Smooth muscle cell (in vitro differentiated cells): ENCODE data around the gene FKBP8. TPM values are rescaled to one million over a fixed set of nuclear protein-coding genes. Genes with fewer than 3 reads are reported as not detected.
"Not testable (repeated sequence)": the region's sequence is repeated elsewhere in the genome, so short reads cannot be mapped to it uniquely, and the experiment has no call there.

Experiments
- DNase-seq: peaks from one replicate; lab custom pipeline; 2025; ENCODE audit not compliant: unreplicated experiment; lab: John Stamatoyannopoulos, UW
- H2AFZ ChIP-seq: fragments of 200-600 bp; sonication (generic); 2 replicates; pipeline ENCODE4 v1.6.0; 2016; ENCODE audit warnings: antibody characterized with exemption, low read depth, mild to moderate bottlenecking
- H3F3A ChIP-seq: fragments of 200-600 bp; sonication (generic); 2 replicates; pipeline ENCODE4 v1.6.0; 2017; ENCODE audit warnings: antibody characterized with exemption, low read depth
- H3K27ac ChIP-seq: fragments of 200-600 bp; sonication (generic); 2 replicates; pipeline ENCODE4 v1.5.1; 2016; ENCODE audit warnings: low read depth, mild to moderate bottlenecking
- H3K27me3 ChIP-seq: fragments of 200-600 bp; sonication (generic); 2 replicates; pipeline ENCODE4 v1.6.1; 2016; ENCODE audit warnings: low read depth, mild to moderate bottlenecking
- H3K36me3 ChIP-seq: fragments of 200-600 bp; sonication (generic); 2 replicates; pipeline ENCODE4 v1.5.1; 2016; ENCODE audit warnings: low read depth
- H3K4me1 ChIP-seq: fragments of 200-600 bp; sonication (generic); 2 replicates; pipeline ENCODE4 v1.5.1; 2016; ENCODE audit warnings: low read depth
- H3K4me2 ChIP-seq: fragments of 200-600 bp; sonication (generic); 2 replicates; pipeline ENCODE4 v1.6.0; 2016; ENCODE audit warnings: mild to moderate bottlenecking
- H3K4me3 ChIP-seq: fragments of 200-600 bp; sonication (generic); 2 replicates; pipeline ENCODE4 v1.5.1; 2016; ENCODE audit warnings: mild to moderate bottlenecking
- H3K79me2 ChIP-seq: fragments of 200-600 bp; sonication (generic); 2 replicates; pipeline ENCODE4 v1.6.0; 2016; ENCODE audit warnings: low read depth, mild to moderate bottlenecking
- H3K9ac ChIP-seq: fragments of 200-600 bp; sonication (generic); 2 replicates; pipeline ENCODE4 v1.6.0; 2016; ENCODE audit warnings: low read depth
- H3K9me3 ChIP-seq: fragments of 200-600 bp; sonication (generic); replicated peaks from 2 replicates; pipeline ENCODE4 v1.5.1; 2016; ENCODE audit warnings: low read depth
- H4K20me1 ChIP-seq: fragments of 200-600 bp; sonication (generic); 2 replicates; pipeline ENCODE4 v1.6.0; 2016; ENCODE audit warnings: low read depth
- WGBS: methylation state at CpG from one replicate; pipeline ENCODE4 v1.1.7; 2016; ENCODE audit warnings: low lambda C conversion rate; 5-methylcytosine and 5-hydroxymethylcytosine counted together
- polyA plus RNA-seq: library from polyadenylated mRNA; unstranded; fragments of >200 nt; fragmentation: Nextera tagmentation; extraction: Ambion mirVana; gene quantifications from 2 replicates; pipeline ENCODE4 v1.2.1, GENCODE V29; 2016
- total RNA-seq: library from RNA; depleted of rRNA; stranded (reverse); fragments of >200 nt; gene quantifications from 2 replicates; pipeline ENCODE4 v1.2.3, GENCODE V29; 2014
- TF ChIP-seq, protein P1 (sequence below): fragments of 200-600 bp; sonication (generic); IDR thresholded peaks from 2 replicates; pipeline ENCODE4 v1.5.1; 2017; ENCODE audit warnings: borderline replicate concordance, mild to moderate bottlenecking, antibody characterized with exemption; ENCODE audit not compliant: insufficient read depth, poor library complexity, severe bottlenecking

The FKBP8 gene
- total RNA-seq (143 and 161 TPM in 2 replicates), polyA plus RNA-seq (340 and 358 TPM in 2 replicates)

DNA sequence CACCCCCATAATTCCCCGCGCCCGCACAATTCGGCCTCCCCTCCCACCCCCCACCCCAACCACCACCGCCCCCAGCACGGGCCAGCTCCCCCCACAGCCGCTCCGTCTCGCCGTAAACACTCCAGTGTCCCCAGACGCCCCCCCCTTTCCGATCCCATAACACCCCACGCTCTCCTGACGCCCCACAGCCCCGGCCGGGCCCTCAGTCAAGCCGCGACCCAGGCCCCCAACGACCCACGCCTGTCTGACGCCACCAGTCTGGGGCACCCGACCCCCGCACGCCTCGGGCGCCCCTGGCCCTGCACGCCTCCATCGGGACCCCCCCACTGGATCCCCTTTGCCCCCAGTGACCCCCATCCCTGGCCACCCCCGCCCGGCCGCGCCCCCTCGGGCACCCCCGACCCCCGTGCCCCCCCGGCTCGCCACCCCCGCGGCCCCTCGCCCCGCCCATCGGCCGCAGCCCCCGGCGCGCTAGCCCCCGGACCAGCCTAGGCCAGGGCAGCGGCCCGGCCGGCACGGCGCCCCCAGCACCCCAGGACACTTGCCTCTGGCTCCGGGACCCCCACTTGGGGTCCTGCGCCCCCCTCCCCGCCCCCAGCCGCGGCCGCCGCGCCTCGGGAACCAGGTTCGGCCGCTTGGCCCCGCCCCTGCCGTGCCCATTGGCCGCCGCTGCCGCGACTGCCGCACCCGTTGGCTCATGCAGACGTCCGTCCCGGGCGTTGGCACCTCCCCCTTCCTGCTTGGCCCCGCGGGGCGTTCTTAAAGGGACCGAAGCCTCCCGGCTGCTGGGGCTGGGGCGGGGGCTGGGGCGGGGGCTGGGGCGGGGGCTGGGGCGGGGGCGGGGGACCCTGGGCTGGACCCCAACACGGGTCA lies at the start of gene FKBP8:
FKBP8 (minus strand) TSS at position 633 of the 873 bp plus-strand sequence. CDS start 1,603 bp downstream, outside the sequence.
- Histone ChIP-seq H4K20me1 (no peaks in the 10 kb centered on the region), H3K4me2 (peak within 1 kb of the TSS; percentile 85), H3K9me3 (no peaks in the 10 kb centered on the region), H3K36me3 (no peaks in the 10 kb centered on the region), H3K4me1 (peaks cover 9% of the 10 kb centered on the region), H3F3A (no peaks in the 10 kb centered on the region), H3K4me3 (peak within 1 kb of the TSS; percentile 75), H3K27ac (peak within 1 kb of the TSS; percentile 42), H3K27me3 (no peaks in the 10 kb centered on the region), H2AFZ (peak within 1 kb of the TSS; percentile 77), H3K79me2 (peaks cover 16% of the 10 kb centered on the region), H3K9ac (peak within 1 kb of the TSS; percentile 83)
- TF ChIP-seq, protein P1, sequence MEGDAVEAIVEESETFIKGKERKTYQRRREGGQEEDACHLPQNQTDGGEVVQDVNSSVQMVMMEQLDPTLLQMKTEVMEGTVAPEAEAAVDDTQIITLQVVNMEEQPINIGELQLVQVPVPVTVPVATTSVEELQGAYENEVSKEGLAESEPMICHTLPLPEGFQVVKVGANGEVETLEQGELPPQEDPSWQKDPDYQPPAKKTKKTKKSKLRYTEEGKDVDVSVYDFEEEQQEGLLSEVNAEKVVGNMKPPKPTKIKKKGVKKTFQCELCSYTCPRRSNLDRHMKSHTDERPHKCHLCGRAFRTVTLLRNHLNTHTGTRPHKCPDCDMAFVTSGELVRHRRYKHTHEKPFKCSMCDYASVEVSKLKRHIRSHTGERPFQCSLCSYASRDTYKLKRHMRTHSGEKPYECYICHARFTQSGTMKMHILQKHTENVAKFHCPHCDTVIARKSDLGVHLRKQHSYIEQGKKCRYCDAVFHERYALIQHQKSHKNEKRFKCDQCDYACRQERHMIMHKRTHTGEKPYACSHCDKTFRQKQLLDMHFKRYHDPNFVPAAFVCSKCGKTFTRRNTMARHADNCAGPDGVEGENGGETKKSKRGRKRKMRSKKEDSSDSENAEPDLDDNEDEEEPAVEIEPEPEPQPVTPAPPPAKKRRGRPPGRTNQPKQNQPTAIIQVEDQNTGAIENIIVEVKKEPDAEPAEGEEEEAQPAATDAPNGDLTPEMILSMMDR: no peak
- DNase-seq: peak; percentile 73
- WGBS: 0% methylated on average over 1 of the region's 86 CpGs

GRCh38 chr19:18592732-18593131 lies 49.4 kb upstream of the FKBP8 start:
- not testable (repeated sequence) for H3K79me2 ChIP-seq

DNA sequence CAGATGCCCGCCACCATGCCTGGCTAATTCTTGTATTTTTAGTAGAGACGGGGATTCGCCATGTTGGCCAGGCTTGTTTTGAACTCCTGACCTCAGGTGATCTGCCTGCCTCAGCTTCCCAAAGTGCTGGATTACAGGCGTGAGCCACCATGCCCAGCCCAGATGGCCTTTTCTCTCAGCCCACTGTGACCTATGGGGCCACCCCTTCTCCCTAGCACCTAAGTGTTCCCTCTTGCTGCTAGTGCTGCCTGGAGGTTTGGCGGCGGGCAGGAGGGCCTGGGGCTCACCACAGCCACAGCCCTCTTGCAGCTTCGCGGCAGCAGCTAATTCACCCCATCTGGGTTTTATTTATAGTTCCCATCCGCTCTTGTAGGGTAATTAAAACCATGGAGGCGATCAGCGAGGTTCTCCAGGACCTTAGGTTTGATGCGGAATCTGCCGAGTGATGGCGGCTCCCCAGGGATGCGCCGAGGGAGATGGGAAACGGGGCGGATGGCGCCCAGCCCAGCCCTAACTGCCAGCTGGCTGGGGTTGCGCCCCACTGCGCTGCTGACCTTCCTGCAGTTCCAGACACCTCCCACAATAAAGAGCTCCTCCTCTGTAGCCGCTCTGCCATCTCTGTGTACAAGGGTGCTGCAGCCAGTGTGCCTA lies 48.5 kb upstream of the FKBP8 start:
- H3K36me3 ChIP-seq: no peaks in the 10 kb centered on the region
- H4K20me1 ChIP-seq: peaks cover 41% of the 10 kb centered on the region
- H3K4me2 ChIP-seq: no peak overlapping the region
- TF ChIP-seq, protein P1: no peak
- no peak for DNase-seq
- peaks cover 10% of the 10 kb centered on the region for H3K4me1 ChIP-seq
- no peaks in the 10 kb centered on the region for H3K27me3 ChIP-seq
- H3K27ac ChIP-seq: no peak overlapping the region
- no peak overlapping the region for H2AFZ ChIP-seq
- 94% methylated on average over 22 of the region's 22 CpGs for WGBS
- no peak overlapping the region for H3K9ac ChIP-seq
- peaks cover 39% of the 10 kb centered on the region for H3F3A ChIP-seq
- H3K79me2 ChIP-seq: no peaks in the 10 kb centered on the region
- no peaks in the 10 kb centered on the region for H3K9me3 ChIP-seq
- H3K4me3 ChIP-seq: no peak overlapping the region

More at GRCh38 chr19:18592732-18593131, 49.4 kb upstream of the FKBP8 start:
- not testable (repeated sequence) for H3K4me3 ChIP-seq, DNase-seq, H3K27ac ChIP-seq, H3K9ac ChIP-seq, H2AFZ ChIP-seq, H3K4me2 ChIP-seq, H3K36me3 ChIP-seq, H3K9me3 ChIP-seq, H3K27me3 ChIP-seq
- H3K4me1 ChIP-seq: peaks cover 10% of the 10 kb centered on the region
- 95% methylated on average over 5 of the region's 5 CpGs for WGBS
- H3F3A ChIP-seq: peaks cover 39% of the 10 kb centered on the region
- H4K20me1 ChIP-seq: peaks cover 41% of the 10 kb centered on the region
